ENCODE measurements around the gene HPS5. TPM values are rescaled to one million over a fixed set of nuclear protein-coding genes. Genes with fewer than 3 reads are reported as not detected.

Gene HPS5
- total and polyA plus RNA-seq, 2 of the 13 experiments (the other 11 are each of a cell fraction or from before 2014, with no cell fraction given) = 6.6 to 25.5 TPM

DNA sequence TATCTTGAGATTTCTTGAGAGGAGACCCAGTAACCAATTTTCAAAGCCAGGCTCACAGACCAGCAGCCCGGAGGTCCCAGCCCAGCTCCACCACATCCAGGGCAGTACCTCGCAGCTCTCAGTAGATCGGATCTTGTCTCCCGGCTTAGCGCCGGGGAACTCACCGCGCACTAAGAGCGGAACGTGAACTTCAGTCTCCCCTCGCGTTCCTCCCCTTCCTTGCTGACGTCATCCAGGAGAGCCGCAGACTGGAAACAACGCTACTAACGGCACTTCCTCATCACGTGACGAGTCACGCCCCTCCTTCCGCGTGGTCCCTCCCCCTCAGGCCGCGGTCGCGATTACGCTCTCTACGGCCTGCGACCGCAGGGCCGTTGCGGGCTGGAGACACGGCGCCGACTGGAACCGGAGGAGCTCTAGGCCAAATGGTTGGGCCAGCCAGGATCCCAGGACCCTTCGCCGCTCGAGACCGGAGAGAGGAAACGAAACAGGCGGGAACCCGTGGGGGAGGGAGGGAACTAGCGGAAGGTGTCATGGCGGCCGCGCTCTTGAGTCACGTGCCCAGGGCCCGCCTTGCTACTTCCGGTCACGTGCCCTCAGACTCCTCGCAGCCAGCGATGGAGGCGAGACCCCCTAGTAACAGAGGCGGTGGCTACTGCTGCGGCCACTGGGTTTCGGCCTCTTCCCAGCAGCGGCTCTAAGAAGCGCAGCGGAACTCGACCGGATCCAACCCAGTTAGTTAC lies at the start of gene HPS5, which contains the start of gene GTF2H1 (continued):
- TF ChIP-seq MIER3 (CRISPR knock-in tag; IDR thresholded peaks at IDR 0.05; ENCODE audit: borderline replicate concordance) (peak; percentile 93), TARDBP (CRISPR knock-in tag; IDR thresholded peaks at IDR 0.05) (peak; percentile 94), PRMT3 (CRISPR knock-in tag; IDR thresholded peaks at IDR 0.05; ENCODE audit: borderline replicate concordance, low read depth) (no peak), ZNF598 (CRISPR knock-in tag; IDR thresholded peaks at IDR 0.05; ENCODE audit: borderline replicate concordance) (peak; percentile 98; the same call in 1 of the 2 replicates), ZNF569 (CRISPR knock-in tag; IDR thresholded peaks at IDR 0.05; ENCODE audit: borderline replicate concordance) (no peak), ZNF552 (CRISPR knock-in tag; IDR thresholded peaks at IDR 0.05; ENCODE audit: borderline replicate concordance) (no peak), ATF1 (CRISPR knock-in tag; IDR thresholded peaks at IDR 0.05) (peak; percentile 97), MYNN (CRISPR knock-in tag; IDR thresholded peaks at IDR 0.05; ENCODE audit: low read depth) (peak; percentile 91), ZBTB8A (CRISPR knock-in tag; IDR thresholded peaks at IDR 0.05; ENCODE audit: borderline replicate concordance, low read depth) (peak; percentile 55; the same call in 1 of the 2 replicates), CREB1 (IDR thresholded peaks at IDR 0.05) (peak; percentile 100), CREB1 (CRISPR knock-in tag; IDR thresholded peaks at IDR 0.05) (peak; percentile 99), ZNF296 (CRISPR knock-in tag; conservative IDR thresholded peaks at IDR 0.05) (0 out of 2 replicates have a peak, but pooled peaks have one; percentile 11), ZNF670 (CRISPR knock-in tag; IDR thresholded peaks at IDR 0.05; ENCODE audit: borderline replicate concordance) (peak; percentile 65; the same call in 1 of the 2 replicates), EP300 (IDR thresholded peaks at IDR 0.05; ENCODE audit: low read depth in 2 of 2, low read length in 2 of 2) (peak in 1 of 2 experiments; percentile 12; a peak in 1 of 4 replicates), EP300 (CRISPR knock-in tag; IDR thresholded peaks at IDR 0.05; ENCODE audit: borderline replicate concordance) (peak; percentile 60), NFATC3 (CRISPR knock-in tag; IDR thresholded peaks at IDR 0.05) (peak; percentile 95), BORCS8-MEF2B (CRISPR knock-in tag; IDR thresholded peaks at IDR 0.05) (peak; percentile 96), PHB2 (IDR thresholded peaks at IDR 0.05; ENCODE audit: partially characterized antibody) (no peak), SNRNP70 (IDR thresholded peaks at IDR 0.05; ENCODE audit: low read depth, low read length) (no peak), NFE2L2 (IDR thresholded peaks at IDR 0.05; ENCODE audit: low read length) (no peak), ZNF326 (CRISPR knock-in tag; IDR thresholded peaks at IDR 0.05; ENCODE audit: borderline replicate concordance) (no peak), RAD21 (CRISPR knock-in tag; IDR thresholded peaks at IDR 0.05) (peak; percentile 51)
- TF ChIP-seq, protein P1, sequence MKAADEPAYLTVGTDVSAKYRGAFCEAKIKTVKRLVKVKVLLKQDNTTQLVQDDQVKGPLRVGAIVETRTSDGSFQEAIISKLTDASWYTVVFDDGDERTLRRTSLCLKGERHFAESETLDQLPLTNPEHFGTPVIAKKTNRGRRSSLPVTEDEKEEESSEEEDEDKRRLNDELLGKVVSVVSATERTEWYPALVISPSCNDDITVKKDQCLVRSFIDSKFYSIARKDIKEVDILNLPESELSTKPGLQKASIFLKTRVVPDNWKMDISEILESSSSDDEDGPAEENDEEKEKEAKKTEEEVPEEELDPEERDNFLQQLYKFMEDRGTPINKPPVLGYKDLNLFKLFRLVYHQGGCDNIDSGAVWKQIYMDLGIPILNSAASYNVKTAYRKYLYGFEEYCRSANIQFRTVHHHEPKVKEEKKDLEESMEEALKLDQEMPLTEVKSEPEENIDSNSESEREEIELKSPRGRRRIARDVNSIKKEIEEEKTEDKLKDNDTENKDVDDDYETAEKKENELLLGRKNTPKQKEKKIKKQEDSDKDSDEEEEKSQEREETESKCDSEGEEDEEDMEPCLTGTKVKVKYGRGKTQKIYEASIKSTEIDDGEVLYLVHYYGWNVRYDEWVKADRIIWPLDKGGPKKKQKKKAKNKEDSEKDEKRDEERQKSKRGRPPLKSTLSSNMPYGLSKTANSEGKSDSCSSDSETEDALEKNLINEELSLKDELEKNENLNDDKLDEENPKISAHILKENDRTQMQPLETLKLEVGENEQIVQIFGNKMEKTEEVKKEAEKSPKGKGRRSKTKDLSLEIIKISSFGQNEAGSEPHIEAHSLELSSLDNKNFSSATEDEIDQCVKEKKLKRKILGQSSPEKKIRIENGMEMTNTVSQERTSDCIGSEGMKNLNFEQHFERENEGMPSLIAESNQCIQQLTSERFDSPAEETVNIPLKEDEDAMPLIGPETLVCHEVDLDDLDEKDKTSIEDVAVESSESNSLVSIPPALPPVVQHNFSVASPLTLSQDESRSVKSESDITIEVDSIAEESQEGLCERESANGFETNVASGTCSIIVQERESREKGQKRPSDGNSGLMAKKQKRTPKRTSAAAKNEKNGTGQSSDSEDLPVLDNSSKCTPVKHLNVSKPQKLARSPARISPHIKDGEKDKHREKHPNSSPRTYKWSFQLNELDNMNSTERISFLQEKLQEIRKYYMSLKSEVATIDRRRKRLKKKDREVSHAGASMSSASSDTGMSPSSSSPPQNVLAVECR (CRISPR knock-in tag; IDR thresholded peaks at IDR 0.05; ENCODE audit: borderline replicate concordance) = peak; percentile 97
- TF ChIP-seq, protein P2, sequence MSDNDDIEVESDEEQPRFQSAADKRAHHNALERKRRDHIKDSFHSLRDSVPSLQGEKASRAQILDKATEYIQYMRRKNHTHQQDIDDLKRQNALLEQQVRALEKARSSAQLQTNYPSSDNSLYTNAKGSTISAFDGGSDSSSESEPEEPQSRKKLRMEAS (IDR thresholded peaks at IDR 0.05) = peak; percentile 98
